HG02981 (cell line): ENCODE results near the gene SPACA7.
"Not testable (repeated sequence)": the region's sequence is repeated elsewhere in the genome, so short reads cannot be mapped to it uniquely, and the experiment has no call there.

ENCODE experiments used
- ATAC-seq: cut with Tn5 transposase; IDR thresholded peaks from one replicate; pipeline ENCODE4 v1.9.1; 2021; ENCODE audit warnings: mild to moderate bottlenecking, moderate library complexity; ENCODE audit not compliant: unreplicated experiment

SPACA7 gene

GRCh38 chr13:112416647-112417046, 40.5 kb downstream of the SPACA7 start:
- ATAC-seq: no peak

DNA sequence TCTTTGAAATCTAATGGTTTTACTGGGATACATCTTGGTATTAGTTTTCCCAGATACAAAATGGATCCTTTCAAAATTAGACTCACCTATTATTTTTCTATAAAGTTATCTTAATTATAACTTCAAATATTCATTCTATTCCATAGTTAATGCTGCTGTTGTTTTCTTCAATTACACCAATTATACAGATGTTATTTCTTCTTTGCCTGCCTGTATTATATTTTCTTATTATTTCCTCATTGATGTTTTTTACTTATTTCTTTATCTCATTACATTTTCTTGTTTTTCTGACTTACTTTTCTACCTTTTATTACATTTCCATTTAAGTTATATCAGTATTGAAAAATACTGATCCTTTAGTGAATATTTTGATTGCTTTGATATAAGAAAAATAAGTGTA, 40.9 kb downstream of the SPACA7 start:
- no peak for ATAC-seq

DNA sequence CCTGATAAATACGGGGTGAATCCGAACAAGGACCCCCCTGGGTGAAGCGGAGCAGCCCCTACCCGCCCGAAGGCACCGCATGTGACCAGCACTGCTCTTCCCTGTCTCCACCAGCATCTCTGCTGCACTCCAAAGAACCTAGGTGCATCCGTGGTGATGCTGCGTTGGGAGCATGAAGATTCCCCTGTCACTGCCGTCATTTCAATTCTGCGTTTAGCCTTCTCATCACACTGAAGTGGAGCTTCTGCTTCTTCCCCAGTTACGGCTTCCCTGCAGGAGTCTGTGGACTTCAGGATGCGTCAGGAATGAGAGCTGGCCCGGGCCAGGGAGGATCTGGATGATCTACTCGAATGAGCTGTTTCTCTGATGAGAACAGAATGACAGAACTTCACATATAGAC, 47.9 kb downstream of the SPACA7 start:
- no peak for ATAC-seq

DNA sequence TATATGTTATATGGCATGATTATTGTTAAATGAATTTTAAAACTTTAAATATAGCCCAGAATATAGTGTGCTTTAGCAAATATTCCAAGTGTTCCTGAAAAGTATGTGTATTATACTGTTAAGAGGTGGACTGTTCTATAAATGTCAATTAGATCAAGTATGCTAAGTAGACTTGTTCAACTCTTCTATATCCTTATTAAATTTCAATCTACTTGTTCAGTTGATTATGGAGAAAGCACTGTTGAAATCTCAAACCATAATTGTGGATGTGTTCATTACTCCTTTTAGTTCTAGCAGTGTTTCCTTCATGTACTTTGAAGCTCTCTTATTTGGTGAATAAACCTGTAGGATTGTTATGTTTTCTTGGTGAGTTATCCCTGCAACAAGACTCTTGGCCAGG, 52.5 kb downstream of the SPACA7 start:
- no peak for ATAC-seq

GRCh38 chr13:112431734-112432133, 55.6 kb downstream of the SPACA7 start:
- no peak for ATAC-seq

DNA sequence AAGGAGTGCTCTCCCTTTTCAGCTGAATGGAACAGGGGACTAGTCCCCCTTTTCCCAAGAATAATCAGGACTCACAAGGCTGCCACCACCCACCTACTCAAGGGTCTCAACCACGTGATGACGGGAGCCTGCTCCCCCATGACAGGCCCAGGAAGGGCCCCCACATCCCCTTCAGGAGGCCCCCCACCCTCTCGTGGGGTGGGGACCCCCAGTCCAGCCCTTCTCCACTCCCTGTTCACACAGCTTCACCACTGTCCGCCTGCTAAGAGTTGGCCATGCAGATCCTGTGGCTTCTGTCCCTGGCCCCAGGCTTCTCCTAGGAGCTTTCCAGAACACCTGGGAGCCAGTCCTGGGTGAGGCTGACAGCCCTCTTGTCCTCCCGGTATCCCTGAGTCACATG, 56.6 kb downstream of the SPACA7 start:
- ATAC-seq: not testable (repeated sequence)

- ATAC-seq: not testable (repeated sequence)
Measured at GRCh38 chr13:112433517-112433916, 57.4 kb downstream of the SPACA7 start.

- no peak for ATAC-seq
Measured at GRCh38 chr13:112434032-112434431, 57.9 kb downstream of the SPACA7 start.

- ATAC-seq: no peak
Measured at GRCh38 chr13:112434937-112435523, 58.9 kb downstream of the SPACA7 start.

DNA sequence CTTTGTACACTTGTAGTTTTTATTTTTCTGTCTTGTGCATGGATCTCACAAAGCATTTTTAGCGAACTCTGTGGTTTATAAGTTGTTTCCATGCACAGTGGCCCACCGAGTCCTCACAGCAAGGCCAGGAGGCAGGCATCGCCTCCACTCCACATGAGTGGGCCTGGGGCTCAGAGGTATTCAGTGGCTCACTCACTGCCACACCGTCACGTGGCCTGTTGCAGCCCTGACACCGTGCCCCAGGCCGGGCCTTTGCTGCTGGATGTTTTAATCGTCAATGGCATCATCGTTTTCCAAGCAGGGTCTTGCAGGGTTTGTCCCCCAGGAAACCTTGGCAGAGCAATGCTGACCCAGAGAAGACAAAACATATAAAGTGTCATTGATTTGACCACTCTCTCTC, 59.8 kb downstream of the SPACA7 start:
- no peak for ATAC-seq

DNA sequence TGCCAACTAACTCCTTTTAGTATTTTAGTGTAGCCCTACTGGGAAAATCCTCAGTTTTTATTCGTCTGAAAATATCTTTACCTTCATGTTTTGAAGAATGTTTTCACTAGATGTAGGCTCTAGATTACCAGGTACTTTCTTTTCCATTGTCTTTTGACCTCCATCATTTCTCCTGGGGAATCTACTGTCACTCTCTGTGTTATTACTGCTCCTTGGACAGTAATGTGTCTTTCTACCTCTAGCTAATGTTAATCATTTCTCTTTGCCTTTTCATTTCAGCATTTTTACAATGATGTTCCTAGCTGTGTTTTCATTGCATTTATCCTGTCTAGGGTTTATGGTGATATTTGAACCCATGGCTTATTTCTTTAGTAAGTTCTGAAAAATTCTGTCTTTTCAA, 61.9 kb downstream of the SPACA7 start:
- ATAC-seq: no peak

GRCh38 chr13:112438515-112438914, 62.4 kb downstream of the SPACA7 start:
- no peak for ATAC-seq

- ATAC-seq: no peak
Measured at GRCh38 chr13:112441226-112441625, 65.1 kb downstream of the SPACA7 start.

- ATAC-seq: no peak
Measured at GRCh38 chr13:112441779-112442310, 65.7 kb downstream of the SPACA7 start.

- ATAC-seq: no peak
Measured at GRCh38 chr13:112442483-112443090, 66.4 kb downstream of the SPACA7 start.

DNA sequence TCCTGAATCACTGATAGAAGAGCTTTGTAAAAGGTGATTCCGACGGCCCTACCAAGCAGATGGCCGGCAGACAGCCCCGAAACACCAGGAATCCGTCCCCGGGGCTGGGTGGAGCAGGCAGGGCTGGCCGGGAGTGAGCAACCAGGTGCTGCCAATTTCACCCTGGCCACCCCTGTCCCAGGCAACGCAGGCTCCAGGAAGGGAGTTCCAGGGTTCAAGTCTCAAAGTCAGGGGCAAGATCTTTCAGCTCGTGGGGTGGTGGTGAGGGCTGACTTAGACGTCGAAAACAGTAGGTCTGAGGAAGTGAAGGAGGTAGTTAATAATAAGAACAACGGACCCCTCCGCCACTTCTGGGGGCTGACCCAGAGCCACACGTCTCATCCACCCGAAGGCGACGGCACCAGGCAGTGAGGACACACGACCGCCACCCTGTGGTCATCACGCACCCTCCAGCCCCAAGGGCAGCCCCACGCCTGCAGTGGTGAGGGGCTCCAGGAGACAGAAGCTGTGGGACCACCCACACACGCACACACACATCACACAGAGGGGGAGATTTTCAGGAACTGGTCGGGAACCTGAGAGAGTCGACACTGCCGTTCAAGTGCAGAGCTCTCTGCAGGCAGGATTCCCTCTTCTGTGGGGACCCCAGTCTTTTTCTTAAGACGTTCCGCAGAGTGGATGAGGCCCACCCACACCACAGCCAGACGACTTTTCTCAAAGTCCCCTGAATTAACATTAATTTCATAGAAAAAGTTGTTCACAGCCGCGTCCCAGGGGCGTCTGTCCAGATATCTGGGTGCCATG, 67.2 kb downstream of the SPACA7 start:
- ATAC-seq: no peak

GRCh38 chr13:112443995-112444311, 67.8 kb downstream of the SPACA7 start:
- peak; percentile 59 for ATAC-seq

DNA sequence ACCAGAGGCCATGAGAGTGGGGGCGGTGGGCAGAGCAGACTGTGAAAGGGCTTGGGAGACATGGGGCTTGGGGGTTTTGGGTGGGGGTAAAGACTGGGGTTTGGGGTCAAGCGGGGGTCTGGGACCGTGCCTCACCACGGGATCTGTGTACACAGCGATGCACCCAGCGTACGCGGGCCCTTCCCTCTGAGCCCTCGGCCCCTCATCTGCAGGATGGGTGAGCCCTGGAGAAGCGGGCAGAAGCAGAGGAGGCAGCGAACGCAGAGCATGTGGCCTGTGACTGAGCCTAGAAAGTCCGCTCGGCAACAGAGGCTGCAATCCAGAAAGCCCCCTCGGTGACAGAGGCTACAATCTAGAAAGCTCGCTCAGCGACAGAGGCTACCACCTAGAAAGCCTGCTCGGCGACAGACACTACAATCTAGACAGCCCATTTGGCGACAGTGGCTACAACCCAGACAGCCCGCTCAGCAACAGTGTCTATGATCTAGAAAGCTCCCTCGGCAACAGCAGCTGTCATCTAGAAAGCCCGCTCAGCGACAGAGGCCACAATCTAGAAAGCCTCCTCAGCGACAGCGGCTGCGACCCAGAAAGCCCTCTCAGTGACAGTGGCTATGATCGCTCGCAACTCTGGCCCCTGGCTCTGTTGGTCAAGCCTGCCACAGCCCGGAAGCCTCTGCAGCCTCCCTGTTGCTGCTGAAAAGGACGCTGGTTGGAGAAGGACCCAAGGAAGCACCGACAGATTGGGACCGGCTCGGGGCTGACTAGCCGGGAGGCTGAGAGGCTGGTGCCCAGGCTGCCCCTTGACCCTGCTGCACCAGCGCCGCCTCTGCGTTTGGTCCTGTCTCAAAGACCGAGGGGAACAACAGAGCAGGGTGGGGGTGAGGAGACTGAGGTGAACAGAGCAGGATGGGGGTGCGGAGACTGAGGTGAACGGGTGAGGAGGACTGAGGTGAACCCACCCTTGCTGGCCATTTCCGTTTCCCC, 68.6 kb downstream of the SPACA7 start:
- no peak for ATAC-seq

GRCh38 chr13:112445411-112446271, 69.5 kb downstream of the SPACA7 start:
- no peak for ATAC-seq

- no peak for ATAC-seq
Measured at GRCh38 chr13:112446347-112446861, 70.2 kb downstream of the SPACA7 start.
